PC-3 (cell line): Measurements from ENCODE around the gene SARM1. TPM values are rescaled to one million over a fixed set of nuclear protein-coding genes. Genes with fewer than 3 reads are reported as not detected.

Source experiments
- ATAC-seq: fragments of 200-7000 bp; cut with Tn5 transposase; 2 replicates; pipeline ENCODE4 v1.9.1; 2020; ENCODE audit warnings: mild to moderate bottlenecking, moderate library complexity
- BruUV-seq: library from RNA; stranded (reverse); fragments of 400-500 nt; replicated peaks from 2 replicates; lab custom pipeline; 2021; lab: Mats Ljungman, UMichigan
- CTCF ChIA-PET: fragments of 300-600 bp; sonication (Branson Sonifier 250); formaldehyde crosslinking; loops from one replicate; lab custom pipeline; 2022; ENCODE audit warnings: antibody characterized with exemption; lab: Charles Lee
- POLR2A ChIA-PET: fragments of 300-600 bp; sonication (Branson Sonifier 250); formaldehyde crosslinking; loops from one replicate; lab custom pipeline; 2022; ENCODE audit warnings: antibody characterized with exemption; ENCODE audit not compliant: unreplicated experiment; lab: Charles Lee
- DNase-seq: peaks from one replicate; pipeline ENCODE4 v3.0.0-alpha.2; 2015
- H2AFZ ChIP-seq: fragments of 300-600 bp; sonication (generic); 2 replicates; pipeline ENCODE4 v1.6.0; 2016; ENCODE audit warnings: antibody characterized with exemption, low read length
- H3F3A ChIP-seq: fragments of 300-600 bp; sonication (generic); one replicate; pipeline ENCODE4 v1.6.0; 2017; ENCODE audit warnings: antibody characterized with exemption, low read length, control low read depth, mild to moderate bottlenecking; ENCODE audit not compliant: unreplicated experiment
- H3K27ac ChIP-seq: fragments of 300-600 bp; sonication (generic); 2 replicates; pipeline ENCODE4 v1.5.1; 2016; ENCODE audit warnings: mild to moderate bottlenecking, low read length
- H3K27me3 ChIP-seq: fragments of 300-600 bp; sonication (generic); 2 replicates; pipeline ENCODE4 v1.6.1; 2016; ENCODE audit warnings: low read length, mixed read lengths
- H3K36me3 ChIP-seq: fragments of 300-600 bp; sonication (generic); 2 replicates; pipeline ENCODE4 v1.6.1; 2016; ENCODE audit warnings: low read depth, mixed run types, low read length, mixed read lengths
- H3K4me1 ChIP-seq: fragments of 300-600 bp; sonication (generic); 2 replicates; pipeline ENCODE4 v1.5.1; 2016; ENCODE audit warnings: low read length; ENCODE audit not compliant: insufficient read depth
- H3K4me2 ChIP-seq: fragments of 300-600 bp; sonication (generic); 2 replicates; pipeline ENCODE4 v1.6.0; 2016; ENCODE audit warnings: low read length
- H3K4me3 ChIP-seq: fragments of 300-600 bp; sonication (generic); 2 replicates; pipeline ENCODE4 v1.5.1; 2016; ENCODE audit warnings: mild to moderate bottlenecking, low read length, mixed read lengths
- H3K79me2 ChIP-seq: fragments of 300-600 bp; sonication (generic); 2 replicates; pipeline ENCODE4 v1.6.1; 2017; ENCODE audit warnings: low read length, mixed read lengths
- H3K9ac ChIP-seq: fragments of 300-600 bp; sonication (generic); 2 replicates; pipeline ENCODE4 v1.6.0; 2016; ENCODE audit warnings: mild to moderate bottlenecking, low read length
- H3K9me2 ChIP-seq: fragments of 300-600 bp; sonication (generic); replicated peaks from 2 replicates; pipeline ENCODE4 v1.6.1; 2016; ENCODE audit warnings: mixed run types, low read length, mixed read lengths
- H3K9me3 ChIP-seq: fragments of 300-600 bp; sonication (generic); 2 replicates; pipeline ENCODE4 v1.6.1; 2016; ENCODE audit warnings: low read length, mixed read lengths
- H4K20me1 ChIP-seq: fragments of 300-600 bp; sonication (generic); 2 replicates; pipeline ENCODE4 v1.6.1; 2016; ENCODE audit warnings: low read length, mixed read lengths
- EZH2 ChIP-seq: fragments of 300-600 bp; sonication (generic); IDR thresholded peaks from one replicate; pipeline ENCODE4 v1.6.1; 2017; ENCODE audit warnings: antibody characterized with exemption, mild to moderate bottlenecking, low read length; ENCODE audit not compliant: unreplicated experiment
- EZH2phosphoT487 ChIP-seq: fragments of 300-600 bp; sonication (generic); IDR thresholded peaks from 2 replicates; pipeline ENCODE4 v1.6.1; 2018; ENCODE audit warnings: mild to moderate bottlenecking, antibody characterized with exemption, low read length, borderline replicate concordance
- intact Hi-C: fragments of 100-400 bp; cut with micrococcal nuclease; formaldehyde crosslinking; loops from 2 replicates; pipeline ENCODE4 v1.9.0; 2023
- total RNA-seq: library from RNA; depleted of rRNA; stranded (reverse); fragments of >200 nt; gene quantifications from 2 replicates; pipeline ENCODE4 v1.2.3, GENCODE V29; 2014
- TF ChIP-seq, protein P1 (sequence below): fragments of 300-600 bp; sonication (generic); conservative IDR thresholded peaks from 2 replicates; pipeline ENCODE4 v1.5.1; 2017; ENCODE audit warnings: antibody characterized with exemption, low read depth, mild to moderate bottlenecking, low read length

SARM1 gene
- total RNA-seq, 1 experiment from 2014 or later, result 6.7 TPM

DNA sequence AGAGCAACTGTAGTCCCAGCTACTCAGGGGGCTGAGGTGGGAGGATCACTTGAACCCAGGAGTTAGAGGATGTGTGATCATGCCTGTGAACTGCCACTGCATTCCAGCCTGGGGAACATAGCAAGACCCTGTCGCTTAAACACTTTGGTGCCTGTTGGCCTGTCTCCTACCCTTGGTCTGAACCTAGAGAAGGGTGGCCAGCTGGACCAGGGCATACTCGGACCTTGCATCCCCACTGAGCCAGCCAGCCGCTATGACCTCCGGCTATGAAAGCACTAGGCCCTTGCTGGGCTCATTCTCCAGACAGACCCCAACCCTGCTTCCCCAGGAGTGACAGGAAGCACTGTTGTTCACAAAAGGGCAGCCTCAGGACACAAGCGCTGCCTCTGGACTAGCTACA is 40.8 kb upstream of the SARM1 start:
- Histone ChIP-seq H3K27ac (no peak overlapping the region), H4K20me1 (no peaks in the 10 kb centered on the region), H3K9me2 (no peaks in the 10 kb centered on the region), H3K79me2 (peaks cover 25% of the 10 kb centered on the region), H2AFZ (no peak overlapping the region), H3K4me3 (no peak overlapping the region), H3K27me3 (no peaks in the 10 kb centered on the region), H3K9me3 (no peaks in the 10 kb centered on the region), H3K36me3 (peaks cover 13% of the 10 kb centered on the region), H3K9ac (no peak overlapping the region), H3K4me1 (peaks cover 32% of the 10 kb centered on the region), H3K4me2 (no peak overlapping the region), H3F3A (peaks cover 3% of the 10 kb centered on the region)
- intact Hi-C loops, result no loop called here
- ATAC-seq (no peak), DNase-seq (no peak)
- TF ChIP-seq EZH2 (no peak), EZH2phosphoT487 (no peak)
- TF ChIP-seq, protein P1, sequence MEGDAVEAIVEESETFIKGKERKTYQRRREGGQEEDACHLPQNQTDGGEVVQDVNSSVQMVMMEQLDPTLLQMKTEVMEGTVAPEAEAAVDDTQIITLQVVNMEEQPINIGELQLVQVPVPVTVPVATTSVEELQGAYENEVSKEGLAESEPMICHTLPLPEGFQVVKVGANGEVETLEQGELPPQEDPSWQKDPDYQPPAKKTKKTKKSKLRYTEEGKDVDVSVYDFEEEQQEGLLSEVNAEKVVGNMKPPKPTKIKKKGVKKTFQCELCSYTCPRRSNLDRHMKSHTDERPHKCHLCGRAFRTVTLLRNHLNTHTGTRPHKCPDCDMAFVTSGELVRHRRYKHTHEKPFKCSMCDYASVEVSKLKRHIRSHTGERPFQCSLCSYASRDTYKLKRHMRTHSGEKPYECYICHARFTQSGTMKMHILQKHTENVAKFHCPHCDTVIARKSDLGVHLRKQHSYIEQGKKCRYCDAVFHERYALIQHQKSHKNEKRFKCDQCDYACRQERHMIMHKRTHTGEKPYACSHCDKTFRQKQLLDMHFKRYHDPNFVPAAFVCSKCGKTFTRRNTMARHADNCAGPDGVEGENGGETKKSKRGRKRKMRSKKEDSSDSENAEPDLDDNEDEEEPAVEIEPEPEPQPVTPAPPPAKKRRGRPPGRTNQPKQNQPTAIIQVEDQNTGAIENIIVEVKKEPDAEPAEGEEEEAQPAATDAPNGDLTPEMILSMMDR, result no peak
- ChIA-PET CTCF (no interaction called here), POLR2A (no interaction called here)
- no TSS peak for BruUV-seq

DNA sequence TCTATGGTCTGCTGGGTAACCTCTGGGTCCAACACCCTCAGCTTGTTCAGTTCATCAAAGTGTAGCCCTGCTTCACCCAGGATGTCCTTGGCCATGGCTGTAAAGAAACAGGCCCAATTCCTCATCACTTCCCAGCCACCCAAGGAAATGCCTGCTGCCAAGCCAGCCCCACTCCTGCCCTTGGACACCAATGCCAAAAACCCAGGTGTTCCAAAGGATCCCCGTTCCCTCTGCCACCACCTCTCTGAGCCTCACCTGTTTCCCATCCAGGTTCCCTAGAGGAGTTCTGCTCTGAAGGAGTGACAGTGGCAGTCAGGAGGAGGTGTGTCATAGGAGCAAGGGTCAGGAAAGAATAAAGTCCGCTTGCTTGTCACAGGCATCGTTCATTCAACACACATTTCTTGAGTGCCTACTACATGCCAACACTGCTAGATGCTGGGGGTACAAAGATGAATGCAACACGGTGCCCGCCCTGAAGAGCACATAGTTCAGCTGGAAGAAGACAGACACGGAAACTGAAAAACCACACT is 39.5 kb upstream of the SARM1 start:
- Histone ChIP-seq H3K9me3 (no peaks in the 10 kb centered on the region), H3K9me2 (no peaks in the 10 kb centered on the region), H3F3A (no peaks in the 10 kb centered on the region), H3K4me3 (no peak overlapping the region), H3K27ac (no peak overlapping the region), H3K27me3 (no peaks in the 10 kb centered on the region), H2AFZ (no peak overlapping the region), H3K36me3 (peaks cover 7% of the 10 kb centered on the region; the same call in 1 of the 2 replicates), H3K4me1 (peaks cover 27% of the 10 kb centered on the region), H3K4me2 (no peak overlapping the region), H3K9ac (no peak overlapping the region), H4K20me1 (0 out of 2 replicates have a peak, but pooled peaks cover 3% of the 10 kb centered on the region), H3K79me2 (peaks cover 36% of the 10 kb centered on the region)
- no peak for ATAC-seq
- intact Hi-C loops, result no loop called here
- DNase-seq, result no peak
- TF ChIP-seq, protein P1, result no peak
- TF ChIP-seq EZH2 (no peak), EZH2phosphoT487 (no peak)
- ChIA-PET POLR2A (no interaction called here), CTCF (no interaction called here)
- BruUV-seq, result no TSS peak

DNA sequence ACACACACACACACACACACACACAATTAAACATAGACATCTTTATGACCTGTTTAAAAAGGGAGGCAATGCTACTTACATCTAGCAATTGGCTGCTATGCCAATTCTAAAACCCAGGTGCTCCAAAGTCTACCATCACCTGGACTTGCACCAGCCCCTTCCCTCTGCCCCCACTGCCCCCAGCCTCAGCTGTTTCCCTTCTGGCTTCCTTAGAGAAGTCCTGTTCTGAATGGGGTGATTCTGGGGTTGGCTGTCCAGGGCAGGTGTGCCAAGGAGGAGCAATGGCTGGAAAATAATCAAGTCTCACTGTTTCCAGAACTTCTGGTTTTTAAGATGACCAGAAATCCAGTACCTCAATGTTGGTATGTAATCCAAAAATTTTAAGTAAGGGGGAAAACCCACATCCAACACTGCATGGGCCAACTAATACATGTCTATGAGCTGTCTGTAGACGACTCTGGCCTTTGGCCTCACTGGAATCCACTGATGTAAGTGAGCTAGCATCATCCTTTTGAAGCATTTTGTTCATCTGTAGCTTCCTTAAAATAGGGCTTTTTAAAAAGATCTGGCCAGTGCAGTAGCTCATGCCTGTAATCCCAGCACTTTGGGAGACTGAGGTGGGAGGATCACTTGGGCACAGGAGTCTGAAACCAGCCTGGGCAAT is 38.3 kb upstream of the SARM1 start:
- ChIA-PET POLR2A (no interaction called here), CTCF (no interaction called here)
- ATAC-seq (no peak), DNase-seq (no peak)
- no peaks in the 10 kb centered on the region for H3K27me3 ChIP-seq
- H3F3A ChIP-seq, result no peaks in the 10 kb centered on the region
- H3K4me3 ChIP-seq, result no peak overlapping the region
- peaks cover 2% of the 10 kb centered on the region; the same call in 1 of the 2 replicates for H3K36me3 ChIP-seq
- intact Hi-C loops, result no loop called here
- TF ChIP-seq, protein P1, result no peak
- TF ChIP-seq EZH2 (no peak), EZH2phosphoT487 (no peak)
- peaks cover 49% of the 10 kb centered on the region for H3K79me2 ChIP-seq
- no peak overlapping the region for H3K27ac ChIP-seq
- no TSS peak for BruUV-seq
- H4K20me1 ChIP-seq, result 0 out of 2 replicates have a peak, but pooled peaks cover 6% of the 10 kb centered on the region
- H3K4me1 ChIP-seq, result peaks cover 23% of the 10 kb centered on the region
- no peak overlapping the region for H3K4me2 ChIP-seq
- no peaks in the 10 kb centered on the region for H3K9me2 ChIP-seq
- no peak overlapping the region for H3K9ac ChIP-seq
- no peaks in the 10 kb centered on the region for H3K9me3 ChIP-seq
- H2AFZ ChIP-seq, result no peak overlapping the region
